ENCODE data around the gene TRAPPC6A. TPM values are rescaled to one million over a fixed set of nuclear protein-coding genes. Genes with fewer than 3 reads are reported as not detected.

Gene TRAPPC6A
- total and polyA plus RNA-seq, 9 of the 15 experiments (the other 6 are each of a cell fraction or from before 2014, with no cell fraction given) = 0.82 to 23.6 (median 11.6) TPM

- no peak for TF ChIP-seq GTF3C2 (IDR thresholded peaks at IDR 0.05; ENCODE audit: borderline replicate concordance, extremely low read depth, insufficient read length)
- no peak for TF ChIP-seq TEAD2 (tag; IDR thresholded peaks at IDR 0.05)
- TF ChIP-seq KLF1 (tag; IDR thresholded peaks at IDR 0.05) = no peak
- no peak for TF ChIP-seq MTF1 (CRISPR knock-in tag; IDR thresholded peaks at IDR 0.05; ENCODE audit: borderline replicate concordance)
- TF ChIP-seq AFF4 (CRISPR knock-in tag; IDR thresholded peaks at IDR 0.05) = no peak
- TF ChIP-seq HMGXB4 (CRISPR knock-in tag; IDR thresholded peaks at IDR 0.05) = no peak
- TF ChIP-seq TCFL5 (CRISPR knock-in tag; conservative IDR thresholded peaks at IDR 0.05) = no peak
- no peak for TF ChIP-seq ZNF134 (CRISPR knock-in tag; conservative IDR thresholded peaks at IDR 0.05)
- no peak for TF ChIP-seq HDGF (IDR thresholded peaks at IDR 0.05)
These were observed 39.3 kb upstream of the TRAPPC6A start (continued) for GRCh38 chr19:45217193-45217956.

Data from K562 (cell line).